Thyroid gland (tissue), 4 donors: ENCODE measurements around the gene TOR4A. TPM values are rescaled to one million over a fixed set of nuclear protein-coding genes. Genes with fewer than 3 reads are reported as not detected.

Experiments
- DNase-seq, 2 donors: peaks; one replicate each; pipeline ENCODE4 v3.0.0-alpha.2; 2019
- H3K27ac ChIP-seq, 3 donors: fragments of 200-600 bp; sonication (generic); 1 replicate in 2 of 3; 2 replicates in 1 of 3; pipeline ENCODE4 v1.5.1; 2016 to 2019; ENCODE audit warnings: mild to moderate bottlenecking in 1 of 3, moderate library complexity in 1 of 3
- H3K27me3 ChIP-seq: fragments of 200-600 bp; sonication (generic); one replicate; pipeline ENCODE4 v1.5.1; 2019
- H3K36me3 ChIP-seq, 2 donors: fragments of 200-600 bp; sonication (generic); one replicate each; pipeline ENCODE4 v1.5.1; 2016 to 2019
- H3K4me1 ChIP-seq, 2 donors: fragments of 200-600 bp; sonication (generic); one replicate each; pipeline ENCODE4 v1.5.1; 2017 to 2019
- H3K4me3 ChIP-seq, 3 donors: fragments of 200-600 bp; sonication (generic); replicated peaks in 1 of 3; 1 replicate in 2 of 3; 2 replicates in 1 of 3; pipeline ENCODE4 v1.5.1; 2016; ENCODE audit warnings: mild to moderate bottlenecking in 1 of 3
- H3K9me3 ChIP-seq: fragments of 200-600 bp; sonication (generic); one replicate; pipeline ENCODE4 v1.5.1; 2017
- POLR2A ChIP-seq, 2 donors: fragments of 450-650 bp; IDR thresholded peaks; one replicate each; pipeline ENCODE4 v1.6.1; 2017; ENCODE audit warnings: antibody characterized with exemption in 2 of 2, mild to moderate bottlenecking in 2 of 2, moderate library complexity in 1 of 2
- WGBS, 2 donors: methylation state at CpG; one replicate each; pipeline ENCODE4 v1.1.5; 2017; 5-methylcytosine and 5-hydroxymethylcytosine counted together
- intact Hi-C: fragments of 100-400 bp; cut with DNase I; formaldehyde crosslinking; loops from one replicate; pipeline ENCODE4 v1.15.1; 2023
- total RNA-seq, 4 donors: library from RNA; depleted of rRNA; stranded (reverse); fragments of >200 nt; gene quantifications; one replicate each; pipeline ENCODE4 v1.2.3, GENCODE V29; 2016
- TF ChIP-seq, protein P1 (sequence below), 6 experiments: fragments of 200-600 bp in 3 of 6; fragments of 450-650 bp in 3 of 6; sonication (generic) in 3 of 6; IDR thresholded peaks; one replicate each; pipeline ENCODE4 v1.5.1; 2016 to 2019; ENCODE audit warnings: antibody characterized with exemption in 6 of 6, mild to moderate bottlenecking in 2 of 6, inconsistent platforms in 1 of 6, moderate library complexity in 1 of 6

The TOR4A gene
- total RNA-seq, 4 donors from 2014 or later = 10.8 to 14.7 (median 12.0) TPM

DNA sequence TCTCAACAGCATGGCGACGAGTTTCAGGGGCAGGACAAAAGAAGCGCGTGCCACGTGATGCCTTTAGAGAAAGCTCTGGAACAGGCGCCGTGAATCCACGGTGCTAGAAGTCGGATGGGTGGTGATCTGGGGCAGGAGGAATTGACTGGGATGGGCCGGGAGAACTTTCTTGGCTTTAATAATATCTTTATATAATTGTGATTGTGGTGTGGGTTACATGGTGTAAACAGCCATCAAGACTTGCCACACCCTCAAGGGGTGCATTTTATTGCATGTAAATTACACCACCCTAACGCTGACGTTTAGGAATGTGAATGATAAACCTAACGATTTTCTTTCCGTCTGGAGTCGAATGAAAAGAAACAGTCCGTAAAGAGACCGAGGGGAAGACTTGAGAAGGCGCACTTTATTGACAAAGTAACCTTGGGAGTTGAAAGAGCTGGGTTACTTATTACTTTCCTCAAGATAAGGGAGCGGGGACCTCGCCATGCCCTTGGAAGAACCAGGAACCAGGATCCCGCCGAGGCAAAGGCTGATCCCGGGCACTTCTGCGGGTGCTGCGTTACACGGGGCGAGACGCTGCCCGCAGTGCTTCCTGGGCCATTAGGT lies 16.1 kb downstream of the TOR4A start:
- DNase-seq = no peak
- H3K9me3 ChIP-seq = no peaks in the 10 kb centered on the region
- no peaks in the 10 kb centered on the region for H3K27me3 ChIP-seq
- 78 to 82% methylated on average over 29 of the region's 29 CpGs for WGBS, 2 donors
- H3K4me3 ChIP-seq = no peak overlapping the region
- TF ChIP-seq POLR2A (IDR thresholded peaks at IDR 0.05) = no peak
- TF ChIP-seq, protein P1, sequence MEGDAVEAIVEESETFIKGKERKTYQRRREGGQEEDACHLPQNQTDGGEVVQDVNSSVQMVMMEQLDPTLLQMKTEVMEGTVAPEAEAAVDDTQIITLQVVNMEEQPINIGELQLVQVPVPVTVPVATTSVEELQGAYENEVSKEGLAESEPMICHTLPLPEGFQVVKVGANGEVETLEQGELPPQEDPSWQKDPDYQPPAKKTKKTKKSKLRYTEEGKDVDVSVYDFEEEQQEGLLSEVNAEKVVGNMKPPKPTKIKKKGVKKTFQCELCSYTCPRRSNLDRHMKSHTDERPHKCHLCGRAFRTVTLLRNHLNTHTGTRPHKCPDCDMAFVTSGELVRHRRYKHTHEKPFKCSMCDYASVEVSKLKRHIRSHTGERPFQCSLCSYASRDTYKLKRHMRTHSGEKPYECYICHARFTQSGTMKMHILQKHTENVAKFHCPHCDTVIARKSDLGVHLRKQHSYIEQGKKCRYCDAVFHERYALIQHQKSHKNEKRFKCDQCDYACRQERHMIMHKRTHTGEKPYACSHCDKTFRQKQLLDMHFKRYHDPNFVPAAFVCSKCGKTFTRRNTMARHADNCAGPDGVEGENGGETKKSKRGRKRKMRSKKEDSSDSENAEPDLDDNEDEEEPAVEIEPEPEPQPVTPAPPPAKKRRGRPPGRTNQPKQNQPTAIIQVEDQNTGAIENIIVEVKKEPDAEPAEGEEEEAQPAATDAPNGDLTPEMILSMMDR (IDR thresholded peaks at IDR 0.05) = no peak
- H3K4me1 ChIP-seq = peaks cover 0 to 22% of the 10 kb centered on the region in 2 donors
- H3K27ac ChIP-seq = no peak overlapping the region
- no peaks in the 10 kb centered on the region for H3K36me3 ChIP-seq
- intact Hi-C loops = no loop called here

DNA sequence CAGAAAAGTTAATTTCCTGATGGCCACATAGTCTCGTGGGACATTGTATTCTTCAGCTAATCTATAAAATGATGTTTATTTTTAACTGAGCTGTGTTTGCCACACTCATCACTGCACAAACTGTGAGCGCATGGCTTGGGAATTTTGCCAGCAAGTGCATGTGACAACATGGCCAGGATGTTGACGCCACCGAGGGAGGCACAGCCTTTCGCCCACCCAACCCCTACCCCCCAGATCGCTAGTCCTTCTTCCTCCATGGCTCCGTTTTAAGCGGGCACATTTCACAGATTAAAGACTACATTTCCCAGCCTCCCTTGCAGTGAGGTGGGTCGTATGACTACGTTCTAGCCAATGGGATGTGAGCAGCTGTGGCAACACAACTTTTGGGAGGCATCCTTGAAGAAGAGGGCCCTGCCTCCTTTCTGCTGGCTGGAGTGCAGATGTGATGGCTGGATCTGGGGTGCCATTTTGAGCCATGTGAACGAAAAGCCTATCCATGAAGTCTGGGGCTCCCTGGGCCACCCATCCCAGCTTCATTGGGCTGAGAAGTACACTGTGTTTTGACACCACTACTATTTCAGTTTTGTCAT lies 16.7 kb downstream of the TOR4A start:
- DNase-seq = no peak
- intact Hi-C loops = no loop called here
- H3K4me1 ChIP-seq = peaks cover 1 to 22% of the 10 kb centered on the region in 2 donors

DNA sequence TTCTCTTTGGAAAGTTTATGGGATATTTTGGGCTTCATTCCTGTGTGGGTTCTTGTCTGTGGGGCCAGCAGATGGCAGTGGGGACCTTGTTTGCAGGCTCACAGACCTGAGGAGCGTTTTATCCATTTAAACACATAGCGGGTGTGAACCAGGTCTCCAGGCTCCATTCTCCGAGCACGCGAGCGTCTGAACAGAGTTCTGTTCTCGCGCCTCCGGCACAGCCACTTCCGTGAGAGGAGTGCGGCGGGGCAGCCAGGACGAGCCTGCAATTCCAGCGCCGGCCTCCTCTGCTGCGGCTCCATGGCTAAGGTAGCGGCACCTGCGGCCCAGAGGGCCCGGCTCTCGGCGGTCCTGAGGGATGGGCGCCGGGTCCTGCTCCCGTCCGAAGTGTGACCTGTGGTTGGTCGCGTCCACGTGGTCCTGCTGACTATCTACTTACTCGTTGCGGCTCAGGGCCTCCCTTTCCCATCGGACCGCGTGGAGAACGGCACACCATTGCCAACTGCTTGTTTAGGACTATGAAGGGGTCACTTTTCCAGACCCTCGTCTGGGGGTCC lies 17.2 kb downstream of the TOR4A start:
- peak; percentile 37 to 41 for DNase-seq
- TF ChIP-seq, protein P1 (IDR thresholded peaks at IDR 0.05) = peak in 3 of 6 experiments; percentile 2 to 21 (median 20)
- TF ChIP-seq POLR2A (IDR thresholded peaks at IDR 0.05) = no peak
- H3K4me1 ChIP-seq = peaks cover 5 to 22% of the 10 kb centered on the region in 2 donors
- WGBS, 2 donors = 9 to 20% methylated on average over 9 to 23 of the region's 35 CpGs
- H3K9me3 ChIP-seq = no peaks in the 10 kb centered on the region
- H3K27ac ChIP-seq = no peak overlapping the region
- H3K36me3 ChIP-seq = no peaks in the 10 kb centered on the region
- peak overlapping the region in 1 of 3 donors; percentile 26 for H3K4me3 ChIP-seq
- no peaks in the 10 kb centered on the region for H3K27me3 ChIP-seq
- intact Hi-C loops = loop anchor here (5.0 kb wide), 1 partner anchor 113 kb away; no protein-coding TSS in a partner anchor

More for the DNA sequence above, 16.7 kb downstream of the TOR4A start:
- H3K4me3 ChIP-seq = no peak overlapping the region
- H3K27me3 ChIP-seq = no peaks in the 10 kb centered on the region
- 58 to 64% methylated on average over 11 of the region's 11 CpGs for WGBS, 2 donors
- H3K36me3 ChIP-seq = no peaks in the 10 kb centered on the region
- no peaks in the 10 kb centered on the region for H3K9me3 ChIP-seq
- TF ChIP-seq POLR2A (IDR thresholded peaks at IDR 0.05) = no peak
- TF ChIP-seq, protein P1 (IDR thresholded peaks at IDR 0.05) = no peak
- no peak overlapping the region for H3K27ac ChIP-seq

DNA sequence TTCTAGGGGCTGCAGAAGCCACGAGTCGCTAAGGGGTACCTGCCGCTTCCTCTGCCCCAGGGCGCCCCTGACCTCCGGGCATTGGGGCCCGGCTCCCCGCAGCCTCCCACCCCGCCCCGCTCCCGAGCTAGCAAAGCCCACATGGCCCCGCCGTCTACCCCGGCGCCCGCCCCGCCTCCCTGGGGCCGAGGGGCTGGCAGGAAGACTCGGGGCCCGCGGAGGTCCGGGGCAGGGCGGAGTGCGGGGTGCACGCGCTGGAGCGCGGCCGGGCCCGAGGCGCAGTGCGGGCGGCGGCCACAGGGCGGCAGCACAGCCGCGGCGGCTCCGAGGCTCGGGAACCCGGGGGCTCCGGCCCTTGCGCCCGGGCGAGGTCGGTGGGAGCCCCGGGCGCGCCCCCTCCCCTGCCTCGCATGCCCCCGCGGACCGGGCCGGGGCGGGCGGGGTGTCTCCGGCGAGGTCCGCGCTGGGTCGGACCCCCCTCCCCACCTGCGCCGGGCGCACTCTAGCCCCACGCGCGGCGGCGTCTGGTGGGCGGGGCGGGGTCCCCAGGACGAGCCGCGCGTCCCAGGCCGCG lies 17.8 kb downstream of the TOR4A start:
- Histone ChIP-seq H3K27me3 (no peaks in the 10 kb centered on the region), H3K4me3 (peak overlapping the region in 1 of 3 donors; percentile 26), H3K9me3 (no peaks in the 10 kb centered on the region), H3K4me1 (peaks cover 11 to 27% of the 10 kb centered on the region in 2 donors), H3K36me3 (no peaks in the 10 kb centered on the region), H3K27ac (no peak overlapping the region)
- no CpG with 5 or more reads among the region's 76 CpGs for WGBS, 2 donors
- TF ChIP-seq POLR2A (IDR thresholded peaks at IDR 0.05) = no peak
- TF ChIP-seq, protein P1 (IDR thresholded peaks at IDR 0.05) = peak in 4 of 6 experiments; percentile 17 to 97 (median 85)
- peak in 1 of 2 donors; percentile 22 for DNase-seq
- intact Hi-C loops = loop anchor here (5.0 kb wide), 1 partner anchor 112 kb away; no protein-coding TSS in a partner anchor
